Amniotic stem cell (primary cell): ENCODE data around the gene PAMR1.

ENCODE experiments used
- DNase-seq: peaks from one replicate; lab custom pipeline; 2025; lab: John Stamatoyannopoulos, UW

PAMR1 gene

GRCh38 chr11:35398881-35399280 is 126.5 kb downstream of the PAMR1 start:
- DNase-seq = no peak

- no peak for DNase-seq
Observed at GRCh38 chr11:35394941-35395340, 130.5 kb downstream of the PAMR1 start.

DNA sequence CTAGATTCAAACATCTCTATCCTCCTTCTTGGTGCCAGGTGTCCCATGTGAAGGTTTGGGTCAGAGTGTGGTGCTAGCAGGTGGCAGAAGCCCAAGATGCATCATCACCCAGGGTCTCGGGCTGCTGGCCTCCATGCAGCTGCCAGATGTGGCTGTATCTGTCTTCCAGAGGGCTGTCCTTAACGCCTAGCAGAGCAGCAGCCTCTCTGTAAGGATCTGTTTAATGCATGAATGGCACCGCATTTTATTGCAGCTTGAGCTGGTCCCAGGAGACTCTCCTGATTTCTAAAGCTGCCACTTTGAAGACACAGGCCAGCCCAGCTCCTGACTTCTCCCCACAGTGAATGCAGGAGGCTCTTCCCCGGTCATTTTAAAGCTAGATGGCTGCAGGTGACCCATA is 132.3 kb downstream of the PAMR1 start:
- no peak for DNase-seq

GRCh38 chr11:35391922-35392688 is 133.3 kb downstream of the PAMR1 start:
- peak; percentile 38 for DNase-seq

DNA sequence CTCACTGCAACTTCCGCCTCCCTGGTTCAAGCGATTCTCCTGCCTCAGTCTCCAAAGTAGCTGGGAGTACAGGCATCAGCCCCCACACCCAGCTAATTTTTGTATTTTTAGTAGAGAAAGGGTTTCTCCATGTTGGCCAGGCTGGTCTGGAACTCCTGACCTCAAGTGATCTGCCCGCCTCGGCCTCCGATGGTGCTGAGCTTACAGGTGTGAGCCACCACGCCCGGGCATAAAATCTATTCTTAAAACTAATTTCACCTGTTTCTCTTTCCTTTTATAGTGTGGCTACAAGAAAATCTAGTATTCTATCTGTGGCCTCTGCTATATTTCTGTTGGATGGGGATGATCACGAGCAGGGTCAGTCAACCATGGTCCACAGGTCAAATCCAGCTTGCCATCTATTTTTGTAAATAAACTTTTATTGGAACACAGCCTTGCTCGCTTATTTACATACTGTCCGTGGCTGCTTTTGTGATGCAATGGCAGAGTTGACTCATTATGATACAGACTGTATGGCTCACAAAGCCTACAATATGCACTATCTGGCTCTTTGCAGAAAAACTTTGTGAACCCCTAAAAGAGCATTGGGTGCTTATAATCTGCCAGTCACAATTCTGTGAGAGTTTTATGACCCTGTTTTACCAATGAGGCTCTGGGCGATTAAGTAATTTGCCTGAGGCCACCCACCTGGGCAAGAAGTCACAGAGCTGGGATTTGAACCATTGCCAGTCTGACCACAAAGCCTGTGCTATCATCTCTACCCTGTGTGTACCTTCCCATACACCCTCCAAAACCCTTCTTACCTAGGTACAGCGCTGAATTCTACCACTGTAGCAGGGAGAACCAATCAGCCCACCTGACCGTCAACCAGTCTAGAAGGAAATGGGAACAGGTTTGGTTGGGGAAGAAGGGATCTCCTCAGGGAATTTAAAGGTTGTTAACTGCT is 134.4 kb downstream of the PAMR1 start:
- DNase-seq = peak; percentile 65

DNA sequence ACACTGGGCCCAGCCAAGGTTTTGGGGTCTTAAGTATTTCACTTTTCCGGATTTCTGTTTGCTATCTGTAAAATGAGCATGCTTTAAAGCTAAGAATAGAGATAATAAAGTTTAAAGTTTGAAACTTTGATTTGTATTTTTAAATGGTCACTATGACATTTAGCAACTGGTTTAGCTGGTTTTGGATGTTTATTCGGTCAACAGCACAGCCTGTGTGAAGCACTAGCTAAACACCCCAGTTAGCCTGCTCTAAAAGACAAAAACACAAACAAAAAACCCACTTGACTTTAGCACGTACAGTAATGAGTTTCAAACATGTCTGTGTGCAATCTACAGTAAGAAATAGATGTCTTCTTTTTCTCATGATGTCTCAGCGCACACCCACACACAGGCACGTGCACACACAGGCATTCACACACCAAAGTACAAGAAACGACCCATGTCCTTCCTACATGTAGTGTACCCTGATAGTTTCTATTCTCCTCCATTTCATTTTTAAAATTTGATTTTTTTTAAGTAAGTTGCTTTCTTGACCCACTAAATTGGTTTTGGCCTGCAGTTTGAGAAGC is 135.4 kb downstream of the PAMR1 start:
- DNase-seq = no peak

GRCh38 chr11:35389112-35389511 is 136.3 kb downstream of the PAMR1 start:
- no peak for DNase-seq

DNA sequence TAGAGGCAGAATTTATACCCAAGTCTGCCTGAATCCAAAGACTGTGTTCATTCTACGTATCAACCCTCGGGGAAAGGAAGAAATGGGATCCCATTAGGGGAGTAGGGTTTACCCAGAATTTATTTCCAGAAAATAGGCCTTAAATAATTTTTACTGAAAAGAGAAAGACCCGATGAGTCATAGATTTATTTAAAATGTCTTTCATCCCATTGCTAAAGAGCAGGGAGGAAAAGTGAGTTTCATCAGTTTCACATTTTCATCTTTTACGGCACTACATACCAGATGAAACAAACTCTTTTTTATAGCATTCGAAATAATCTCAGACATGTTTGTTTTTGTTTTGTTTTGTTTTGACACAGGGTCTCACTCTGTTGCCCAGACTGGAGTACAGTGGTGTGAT is 137.4 kb downstream of the PAMR1 start:
- no peak for DNase-seq

- DNase-seq = no peak
Observed at GRCh38 chr11:35387111-35387982, 138.1 kb downstream of the PAMR1 start.

- no peak for DNase-seq
Observed at GRCh38 chr11:35383953-35384352, 141.5 kb downstream of the PAMR1 start.
